GM12878 (cell line): ENCODE results near the gene SSTR4. TPM values are rescaled to one million over a fixed set of nuclear protein-coding genes. Genes with fewer than 3 reads are reported as not detected.

Experiments used
- ATAC-seq: fragments of 200-7000 bp; cut with Tn5 transposase; 3 replicates; pipeline ENCODE4 v1.9.1; 2020; ENCODE audit warnings: mild to moderate bottlenecking, moderate library complexity
- BruUV-seq: library from RNA; stranded (reverse); fragments of 400-500 nt; replicated peaks from 2 replicates; lab custom pipeline; 2021; lab: Mats Ljungman, UMichigan
- CTCF ChIA-PET: fragments of 300-600 bp; sonication (Branson Sonifier 250); formaldehyde crosslinking; extraction: SDS; loops from one replicate; lab custom pipeline; 2021; ENCODE audit warnings: inconsistent platforms; lab: Yijun Ruan, JAX
- POLR2A ChIA-PET: fragments of 350-600 bp; formaldehyde crosslinking; extraction: SDS; loops from one replicate; lab custom pipeline; 2021; ENCODE audit warnings: inconsistent platforms; lab: Charles Lee
- RAD21 ChIA-PET: fragments of 300-600 bp; sonication (Branson Sonifier 250); formaldehyde crosslinking; loops from one replicate; lab custom pipeline; 2023; ENCODE audit warnings: antibody characterized with exemption; ENCODE audit not compliant: unreplicated experiment; lab: Charles Lee
- SMC1A ChIA-PET: fragments of 300-600 bp; sonication (Branson Sonifier 250); formaldehyde crosslinking; loops from one replicate; lab custom pipeline; 2023; ENCODE audit not compliant: unreplicated experiment, uncharacterized antibody; lab: Charles Lee
- DNase-seq: peaks from one replicate; pipeline ENCODE4 v3.0.0-alpha.2; 2011; ENCODE audit warnings: low read depth, low spot score
- FAIRE-seq: peaks from 3 replicates; lab custom pipeline; 2011; peaks lifted over from hg19 to GRCh38; lab: Jason Lieb, UNC
- H2AFZ ChIP-seq: 2 replicates; pipeline ENCODE4 v1.6.0; 2011; ENCODE audit warnings: low read depth, low read length, control low read depth; ENCODE audit not compliant: control insufficient read depth
- H3K27ac ChIP-seq: 2 replicates; pipeline ENCODE4 v1.5.1; 2011; ENCODE audit warnings: control low read depth; ENCODE audit not compliant: control insufficient read depth, insufficient read depth
- H3K27me3 ChIP-seq, 2 experiments: replicated peaks in 1 of 2; 2 replicates each; pipeline versions ENCODE4 v1.6.0 to v1.6.1; 2011; ENCODE audit warnings: low read length in 1 of 2; ENCODE audit not compliant: control insufficient read depth in 2 of 2, insufficient read depth in 2 of 2
- H3K36me3 ChIP-seq, 2 experiments: 2 replicates each; pipeline ENCODE4 v1.5.1; 2011; ENCODE audit warnings: low read length in 1 of 2; ENCODE audit not compliant: control insufficient read depth in 2 of 2, insufficient read depth in 2 of 2
- H3K4me1 ChIP-seq: 2 replicates; pipeline ENCODE4 v1.6.1; 2011; ENCODE audit warnings: mild to moderate bottlenecking, low read length, moderate library complexity, mixed read lengths; ENCODE audit not compliant: control insufficient read depth, insufficient read depth
- H3K4me2 ChIP-seq: 2 replicates; pipeline ENCODE4 v1.6.0; 2011; ENCODE audit warnings: control low read depth; ENCODE audit not compliant: control insufficient read depth, insufficient read depth
- H3K4me3 ChIP-seq: fragments of 200-600 bp; sonication (generic); 2 replicates; pipeline ENCODE4 v1.5.1; 2016
- H3K79me2 ChIP-seq: 2 replicates; pipeline ENCODE4 v1.6.0; 2011; ENCODE audit warnings: low read length; ENCODE audit not compliant: control insufficient read depth, insufficient read depth
- H3K9ac ChIP-seq: 2 replicates; pipeline ENCODE4 v1.8.0; 2011; ENCODE audit warnings: low read length, control low read depth, mixed read lengths; ENCODE audit not compliant: control insufficient read depth, insufficient read depth
- H3K9me3 ChIP-seq: replicated peaks from 3 replicates; pipeline ENCODE4 v1.5.1; 2011; ENCODE audit warnings: mild to moderate bottlenecking, low read length; ENCODE audit not compliant: control insufficient read depth, insufficient read depth
- H4K20me1 ChIP-seq: 2 replicates; pipeline ENCODE4 v1.6.0; 2011; ENCODE audit not compliant: control insufficient read depth, insufficient read depth
- IKZF1 ChIP-seq: fragments of 450-650 bp; conservative IDR thresholded peaks from 2 replicates; pipeline ENCODE4 v1.6.1; 2017; ENCODE audit warnings: antibody characterized with exemption, mild to moderate bottlenecking
- SPI1 ChIP-seq: IDR thresholded peaks from 2 replicates; pipeline ENCODE4 v1.6.1; 2011; ENCODE audit warnings: low read depth, mild to moderate bottlenecking, low read length, moderate library complexity, borderline replicate concordance; ENCODE audit not compliant: insufficient read depth
- TCF3 ChIP-seq: IDR thresholded peaks from 2 replicates; pipeline ENCODE4 v1.6.1; 2012; ENCODE audit warnings: low read depth, mild to moderate bottlenecking, low read length, borderline replicate concordance; ENCODE audit not compliant: insufficient read depth
- WRNIP1 ChIP-seq: IDR thresholded peaks from 2 replicates; pipeline ENCODE4 v1.6.1; 2011; ENCODE audit warnings: low read depth, low read length, improper control_type of control experiment, borderline replicate concordance
- WGBS: methylation state at CpG from one replicate; pipeline ENCODE4 v1.1.6; 2016; ENCODE audit warnings: low lambda C conversion rate; ENCODE audit not compliant: insufficient replicate concordance, insufficient coverage; ENCODE audit errors: missing lambda C conversion rate; 5-methylcytosine and 5-hydroxymethylcytosine counted together
- in situ Hi-C: fragments of 300-500 bp; cut with MboI; formaldehyde crosslinking; loops from 9 replicates; pipeline ENCODE4 v1.14.3; 2018; ENCODE audit warnings: mixed read lengths
- intact Hi-C: fragments of 100-400 bp; cut with micrococcal nuclease; formaldehyde crosslinking; loops from one replicate; pipeline ENCODE4 v1.14.2; 2022; ENCODE audit not compliant: unreplicated experiment
- polyA plus RNA-seq, 11 experiments: library from polyadenylated mRNA; depleted of rRNA in 4 of 11; unstranded in 6 of 11; stranded (reverse) in 5 of 11; fragments of >200 nt; fragmentation: Nextera tagmentation in 4 of 11; fragmentation: Illumina TruSeq in 1 of 11; extraction: Ambion mirVana in 4 of 11; extraction: Trizol in 1 of 11; gene quantifications; 1 replicate in 1 of 11; 2 replicates in 10 of 11; pipeline versions ENCODE4 v1.2.1 to v1.2.3, GENCODE V29; 2011 to 2016; ENCODE audit warnings: inconsistent platforms in 2 of 11, missing spikeins in 2 of 11, low read depth in 1 of 11
- total RNA-seq, 4 experiments: library from RNA; depleted of rRNA in 3 of 4; stranded (reverse); fragments of >200 nt in 3 of 4; fragmentation: Illumina TruSeq in 1 of 4; extraction: Trizol in 1 of 4; gene quantifications; 2 replicates each; pipeline versions ENCODE4 v1.2.1 to v1.2.3, GENCODE V29; 2013 to 2021

SSTR4 gene
- total and polyA plus RNA-seq, 10 of the 15 experiments (the other 5 are each of a cell fraction or from before 2014, with no cell fraction given): not detected

GRCh38 chr20:23081263-23081819 is 46.2 kb downstream of the SSTR4 start:
- 0 out of 2 replicates have a peak, but pooled peaks have one; percentile 5 for TF ChIP-seq SPI1
- TF ChIP-seq WRNIP1: no peak
- POLR2A ChIA-PET: interaction anchor here (1.5 kb wide), 1 partner anchor 14 kb away, joined by 4 read pairs; no protein-coding TSS in a partner anchor
- Histone ChIP-seq H3K4me1 (peaks cover 6% of the 10 kb centered on the region), H3K27me3 (peaks cover 0 to 3% of the 10 kb centered on the region in 2 experiments; a peak in 1 of 4 replicates), H4K20me1 (no peaks in the 10 kb centered on the region), H3K9me3 (no peaks in the 10 kb centered on the region), H3K36me3 (no peaks in the 10 kb centered on the region), H3K27ac (no peak overlapping the region), H3K4me3 (no peak overlapping the region), H3K9ac (no peak overlapping the region), H3K79me2 (no peaks in the 10 kb centered on the region), H3K4me2 (no peak overlapping the region), H2AFZ (no peak overlapping the region)
- BruUV-seq: no TSS peak
- 13% methylated on average over 9 of the region's 9 CpGs for WGBS
- intact Hi-C loops: no loop called here
- no peak for ATAC-seq
- FAIRE-seq: no peak
- RAD21 ChIA-PET: no interaction called here
- no peak for DNase-seq
- SMC1A ChIA-PET: interaction anchor here (1.2 kb wide), 1 partner anchor 71 kb away, joined by 4 read pairs; no protein-coding TSS in a partner anchor
- in situ Hi-C loops: no loop called here
- CTCF ChIA-PET: interaction anchor here (0.6 to 2.6 kb wide), 5 partner anchors 13 to 120 kb away, joined by 3 to 10 read pairs (median 4); no protein-coding TSS in a partner anchor

DNA sequence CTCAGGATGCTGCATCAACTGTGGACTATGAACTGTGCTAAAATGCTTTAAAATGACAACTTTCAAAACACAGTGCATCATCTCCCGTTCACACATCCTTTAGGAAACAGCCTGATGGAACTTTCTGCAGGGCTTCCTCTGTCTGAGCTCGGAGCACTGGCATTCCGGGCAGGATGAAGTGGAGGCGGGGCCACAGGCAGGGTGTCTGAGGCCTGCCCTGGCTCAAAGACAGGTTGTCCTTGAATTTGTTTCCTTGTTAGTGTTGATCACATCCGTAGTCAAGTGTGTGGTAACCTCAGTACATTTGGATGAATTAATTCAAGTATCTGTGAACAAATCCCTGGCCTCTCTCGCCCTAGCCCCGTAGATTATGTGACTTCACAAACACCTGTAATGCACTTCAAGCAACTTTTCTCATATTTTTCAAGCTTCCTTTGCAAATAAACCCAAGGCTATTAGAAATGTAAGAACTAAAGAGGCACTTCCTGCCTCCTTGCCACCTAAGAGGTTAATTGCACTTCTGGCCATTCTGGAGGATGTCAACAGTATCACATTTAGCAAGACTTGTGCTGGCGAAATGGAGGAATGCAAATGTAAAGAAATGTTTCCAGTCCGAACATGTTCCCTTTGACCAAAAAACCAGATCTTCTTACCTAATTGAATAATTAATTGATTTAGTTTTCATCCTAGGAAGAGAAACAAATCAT is 47.9 kb downstream of the SSTR4 start:
- no peak overlapping the region for H3K4me3 ChIP-seq
- no peaks in the 10 kb centered on the region for H3K9me3 ChIP-seq
- in situ Hi-C loops (no loop called here), intact Hi-C loops (no loop called here)
- H3K27me3 ChIP-seq: peaks cover 0 to 3% of the 10 kb centered on the region in 2 experiments; a peak in 1 of 4 replicates
- RAD21 ChIA-PET: interaction anchor here (0.8 to 1.5 kb wide), 4 partner anchors 9 to 60 kb away, joined by 3 read pairs; no protein-coding TSS in a partner anchor
- no peaks in the 10 kb centered on the region for H3K79me2 ChIP-seq
- H2AFZ ChIP-seq: no peak overlapping the region; the same call in 1 of the 2 replicates
- H4K20me1 ChIP-seq: no peaks in the 10 kb centered on the region
- FAIRE-seq: no peak
- ATAC-seq: no peak
- no peak overlapping the region for H3K4me2 ChIP-seq
- H3K27ac ChIP-seq: no peak overlapping the region
- H3K4me1 ChIP-seq: peaks cover 14% of the 10 kb centered on the region
- CTCF ChIA-PET: interaction anchor here (1.3 to 1.8 kb wide), 2 partner anchors 12 to 118 kb away, joined by 4 to 7 read pairs; no protein-coding TSS in a partner anchor
- BruUV-seq: TSS peak; percentile 57
- whole genome bisulfite sequencing: 32% methylated on average over 9 of the region's 9 CpGs
- POLR2A ChIA-PET: interaction anchor here (0.7 to 1.5 kb wide), 2 partner anchors 10 to 17 kb away, joined by 3 to 4 read pairs; no protein-coding TSS in a partner anchor
- no peak overlapping the region for H3K9ac ChIP-seq
- SMC1A ChIA-PET: interaction anchor here (0.6 to 2.1 kb wide), 7 partner anchors 12 to 109 kb away, joined by 3 to 5 read pairs (median 4); no protein-coding TSS in a partner anchor
- TF ChIP-seq TCF3: no peak
- TF ChIP-seq IKZF1: 0 out of 2 replicates have a peak, but pooled peaks have one; percentile 13
- no peaks in the 10 kb centered on the region for H3K36me3 ChIP-seq
- DNase-seq: no peak
